ENCODE data around the gene CDC42BPA. TPM values are rescaled to one million over a fixed set of nuclear protein-coding genes. Genes with fewer than 3 reads are reported as not detected.

The CDC42BPA gene
- total and polyA plus RNA-seq, 2 of the 8 experiments (the other 6 are each of a cell fraction or from before 2014, with no cell fraction given) = 7.1 to 28.5 TPM

DNA sequence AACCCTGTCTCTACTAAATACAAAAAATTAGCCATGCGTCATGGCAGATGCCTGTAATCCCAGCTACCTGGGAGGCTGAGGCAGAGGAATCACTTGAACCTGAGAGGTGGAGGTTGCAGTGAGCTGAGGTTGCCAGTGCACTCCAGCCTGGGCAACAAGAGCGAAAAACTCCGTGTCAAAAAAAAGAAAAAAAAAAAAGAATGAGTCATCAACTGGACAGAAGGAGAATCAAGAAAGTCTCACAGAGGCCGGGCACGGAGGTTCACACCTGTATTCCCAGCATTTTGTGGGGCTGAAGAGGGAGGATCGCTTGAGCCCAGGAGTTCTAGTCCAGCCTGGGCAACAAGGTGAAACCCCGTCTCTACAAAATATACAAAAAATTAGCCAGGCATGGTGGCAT, 45.5 kb upstream of the CDC42BPA start (continued):
- TF ChIP-seq, protein P1, sequence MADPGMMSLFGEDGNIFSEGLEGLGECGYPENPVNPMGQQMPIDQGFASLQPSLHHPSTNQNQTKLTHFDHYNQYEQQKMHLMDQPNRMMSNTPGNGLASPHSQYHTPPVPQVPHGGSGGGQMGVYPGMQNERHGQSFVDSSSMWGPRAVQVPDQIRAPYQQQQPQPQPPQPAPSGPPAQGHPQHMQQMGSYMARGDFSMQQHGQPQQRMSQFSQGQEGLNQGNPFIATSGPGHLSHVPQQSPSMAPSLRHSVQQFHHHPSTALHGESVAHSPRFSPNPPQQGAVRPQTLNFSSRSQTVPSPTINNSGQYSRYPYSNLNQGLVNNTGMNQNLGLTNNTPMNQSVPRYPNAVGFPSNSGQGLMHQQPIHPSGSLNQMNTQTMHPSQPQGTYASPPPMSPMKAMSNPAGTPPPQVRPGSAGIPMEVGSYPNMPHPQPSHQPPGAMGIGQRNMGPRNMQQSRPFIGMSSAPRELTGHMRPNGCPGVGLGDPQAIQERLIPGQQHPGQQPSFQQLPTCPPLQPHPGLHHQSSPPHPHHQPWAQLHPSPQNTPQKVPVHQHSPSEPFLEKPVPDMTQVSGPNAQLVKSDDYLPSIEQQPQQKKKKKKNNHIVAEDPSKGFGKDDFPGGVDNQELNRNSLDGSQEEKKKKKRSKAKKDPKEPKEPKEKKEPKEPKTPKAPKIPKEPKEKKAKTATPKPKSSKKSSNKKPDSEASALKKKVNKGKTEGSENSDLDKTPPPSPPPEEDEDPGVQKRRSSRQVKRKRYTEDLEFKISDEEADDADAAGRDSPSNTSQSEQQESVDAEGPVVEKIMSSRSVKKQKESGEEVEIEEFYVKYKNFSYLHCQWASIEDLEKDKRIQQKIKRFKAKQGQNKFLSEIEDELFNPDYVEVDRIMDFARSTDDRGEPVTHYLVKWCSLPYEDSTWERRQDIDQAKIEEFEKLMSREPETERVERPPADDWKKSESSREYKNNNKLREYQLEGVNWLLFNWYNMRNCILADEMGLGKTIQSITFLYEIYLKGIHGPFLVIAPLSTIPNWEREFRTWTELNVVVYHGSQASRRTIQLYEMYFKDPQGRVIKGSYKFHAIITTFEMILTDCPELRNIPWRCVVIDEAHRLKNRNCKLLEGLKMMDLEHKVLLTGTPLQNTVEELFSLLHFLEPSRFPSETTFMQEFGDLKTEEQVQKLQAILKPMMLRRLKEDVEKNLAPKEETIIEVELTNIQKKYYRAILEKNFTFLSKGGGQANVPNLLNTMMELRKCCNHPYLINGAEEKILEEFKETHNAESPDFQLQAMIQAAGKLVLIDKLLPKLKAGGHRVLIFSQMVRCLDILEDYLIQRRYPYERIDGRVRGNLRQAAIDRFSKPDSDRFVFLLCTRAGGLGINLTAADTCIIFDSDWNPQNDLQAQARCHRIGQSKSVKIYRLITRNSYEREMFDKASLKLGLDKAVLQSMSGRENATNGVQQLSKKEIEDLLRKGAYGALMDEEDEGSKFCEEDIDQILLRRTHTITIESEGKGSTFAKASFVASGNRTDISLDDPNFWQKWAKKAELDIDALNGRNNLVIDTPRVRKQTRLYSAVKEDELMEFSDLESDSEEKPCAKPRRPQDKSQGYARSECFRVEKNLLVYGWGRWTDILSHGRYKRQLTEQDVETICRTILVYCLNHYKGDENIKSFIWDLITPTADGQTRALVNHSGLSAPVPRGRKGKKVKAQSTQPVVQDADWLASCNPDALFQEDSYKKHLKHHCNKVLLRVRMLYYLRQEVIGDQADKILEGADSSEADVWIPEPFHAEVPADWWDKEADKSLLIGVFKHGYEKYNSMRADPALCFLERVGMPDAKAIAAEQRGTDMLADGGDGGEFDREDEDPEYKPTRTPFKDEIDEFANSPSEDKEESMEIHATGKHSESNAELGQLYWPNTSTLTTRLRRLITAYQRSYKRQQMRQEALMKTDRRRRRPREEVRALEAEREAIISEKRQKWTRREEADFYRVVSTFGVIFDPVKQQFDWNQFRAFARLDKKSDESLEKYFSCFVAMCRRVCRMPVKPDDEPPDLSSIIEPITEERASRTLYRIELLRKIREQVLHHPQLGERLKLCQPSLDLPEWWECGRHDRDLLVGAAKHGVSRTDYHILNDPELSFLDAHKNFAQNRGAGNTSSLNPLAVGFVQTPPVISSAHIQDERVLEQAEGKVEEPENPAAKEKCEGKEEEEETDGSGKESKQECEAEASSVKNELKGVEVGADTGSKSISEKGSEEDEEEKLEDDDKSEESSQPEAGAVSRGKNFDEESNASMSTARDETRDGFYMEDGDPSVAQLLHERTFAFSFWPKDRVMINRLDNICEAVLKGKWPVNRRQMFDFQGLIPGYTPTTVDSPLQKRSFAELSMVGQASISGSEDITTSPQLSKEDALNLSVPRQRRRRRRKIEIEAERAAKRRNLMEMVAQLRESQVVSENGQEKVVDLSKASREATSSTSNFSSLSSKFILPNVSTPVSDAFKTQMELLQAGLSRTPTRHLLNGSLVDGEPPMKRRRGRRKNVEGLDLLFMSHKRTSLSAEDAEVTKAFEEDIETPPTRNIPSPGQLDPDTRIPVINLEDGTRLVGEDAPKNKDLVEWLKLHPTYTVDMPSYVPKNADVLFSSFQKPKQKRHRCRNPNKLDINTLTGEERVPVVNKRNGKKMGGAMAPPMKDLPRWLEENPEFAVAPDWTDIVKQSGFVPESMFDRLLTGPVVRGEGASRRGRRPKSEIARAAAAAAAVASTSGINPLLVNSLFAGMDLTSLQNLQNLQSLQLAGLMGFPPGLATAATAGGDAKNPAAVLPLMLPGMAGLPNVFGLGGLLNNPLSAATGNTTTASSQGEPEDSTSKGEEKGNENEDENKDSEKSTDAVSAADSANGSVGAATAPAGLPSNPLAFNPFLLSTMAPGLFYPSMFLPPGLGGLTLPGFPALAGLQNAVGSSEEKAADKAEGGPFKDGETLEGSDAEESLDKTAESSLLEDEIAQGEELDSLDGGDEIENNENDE (IDR thresholded peaks at IDR 0.05; ENCODE audit: insufficient replicate concordance, low read length) = no peak
- TF ChIP-seq SP2 (IDR thresholded peaks at IDR 0.05; ENCODE audit: low read length) (no peak), KDM1A (IDR thresholded peaks at IDR 0.05; ENCODE audit: borderline replicate concordance, low read length) (no peak), FOSL1 (IDR thresholded peaks at IDR 0.05; ENCODE audit: insufficient read depth, low read depth, low read length) (no peak), KDM5A (IDR thresholded peaks at IDR 0.05; ENCODE audit: low read length) (no peak), CREB1 (IDR thresholded peaks at IDR 0.05) (no peak), CTCF (IDR thresholded peaks at IDR 0.05; ENCODE audit: control extremely low read depth in 1 of 3, insufficient read depth in 1 of 3, low read depth in 1 of 3, low read length in 3 of 3) (no peak), CTBP2 (IDR thresholded peaks at IDR 0.05; ENCODE audit: borderline replicate concordance, insufficient read depth, insufficient read length, low read length) (no peak)

Measured in H1 (cell line).